Stimulated activated CD4-positive, alpha-beta T cell treated with anti-CD3 and anti-CD28 coated beads, Interleukin-12 subunit alpha, Interleukin-12 subunit beta, amount 100 ng/mL, for 4 hours (primary cell): ENCODE results near the gene SP110.
"Not testable (repeated sequence)": the region's sequence is repeated elsewhere in the genome, so short reads cannot be mapped to it uniquely, and the experiment has no call there.

Experiments used
- DNase-seq: peaks from one replicate; pipeline ENCODE4 v3.0.0-alpha.2; 2020

Gene SP110

DNA sequence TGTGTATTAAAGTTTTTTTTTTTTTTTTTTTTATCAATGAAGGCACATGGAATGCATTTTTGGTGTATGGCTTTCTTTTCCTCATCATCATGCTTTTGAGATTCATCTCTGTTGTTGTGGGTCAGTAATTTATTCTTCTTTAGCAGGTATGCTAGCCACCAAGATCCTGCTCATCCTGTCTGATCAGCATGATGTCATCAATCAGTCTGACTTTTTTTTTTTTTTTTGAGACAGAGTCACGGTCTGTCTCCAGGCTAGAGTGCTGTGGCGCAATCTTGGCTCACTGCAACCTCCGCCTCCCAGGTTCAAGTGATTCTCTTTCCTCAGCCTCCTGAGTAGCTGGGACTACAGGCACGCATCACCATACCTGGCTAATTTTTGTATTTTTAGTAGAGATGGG, 3.0 kb upstream of the SP110 start:
- DNase-seq, result not testable (repeated sequence)

DNA sequence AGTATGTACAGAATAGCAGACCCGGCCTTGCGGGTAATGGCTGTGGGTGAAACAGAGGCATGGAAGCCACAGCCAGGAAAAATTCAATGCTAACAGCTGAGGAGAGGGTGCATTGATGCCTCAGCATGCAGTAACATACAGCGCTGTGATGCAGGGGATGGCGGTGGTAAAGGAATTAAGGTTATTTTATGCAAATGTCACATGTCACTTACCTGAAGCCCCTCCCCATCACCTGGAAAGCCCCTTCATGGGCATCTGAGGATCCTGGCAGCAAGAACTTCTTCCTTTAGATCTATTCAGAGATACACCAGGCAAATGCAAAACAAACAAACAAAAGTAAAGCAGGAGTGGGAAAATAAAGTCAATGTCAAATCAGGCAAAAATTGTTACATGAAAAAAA, 1.7 kb upstream of the SP110 start:
- no peak for DNase-seq

DNA sequence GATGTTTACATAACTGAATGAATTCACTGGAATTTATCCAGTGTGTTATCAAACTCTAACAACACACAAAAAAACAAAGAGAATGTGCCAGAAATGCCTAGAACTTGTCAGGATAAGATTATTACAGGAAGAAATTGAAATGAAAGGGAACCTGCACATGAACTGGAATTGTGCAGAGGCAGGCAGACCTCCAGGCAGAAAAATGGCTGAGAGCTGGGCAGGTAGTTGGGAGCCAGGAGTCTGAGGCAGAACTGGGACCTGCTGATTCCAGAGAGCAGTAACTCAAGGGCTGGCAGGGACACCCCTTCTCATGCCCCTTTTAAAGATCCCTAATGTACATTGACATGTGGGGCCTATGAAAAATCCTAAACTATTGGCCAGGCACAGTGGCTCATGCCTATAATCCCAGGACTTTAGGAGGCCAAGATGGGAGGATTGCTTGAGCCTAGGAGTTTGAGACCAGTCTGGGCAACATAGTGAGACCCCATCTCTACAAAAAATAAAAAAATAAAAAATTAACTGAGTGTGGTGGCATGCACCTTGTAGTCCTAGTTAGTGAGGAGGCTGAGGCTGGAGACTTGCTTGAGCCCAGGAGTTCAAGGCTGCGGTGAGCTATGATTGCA, 674 bp upstream of the SP110 start:
- no peak for DNase-seq

- no peak for DNase-seq
Observed at GRCh38 chr2:230218421-230218820, 1.4 kb downstream of the SP110 start.

- no peak for DNase-seq
Observed at GRCh38 chr2:230217424-230217823, 2.4 kb downstream of the SP110 start.

DNA sequence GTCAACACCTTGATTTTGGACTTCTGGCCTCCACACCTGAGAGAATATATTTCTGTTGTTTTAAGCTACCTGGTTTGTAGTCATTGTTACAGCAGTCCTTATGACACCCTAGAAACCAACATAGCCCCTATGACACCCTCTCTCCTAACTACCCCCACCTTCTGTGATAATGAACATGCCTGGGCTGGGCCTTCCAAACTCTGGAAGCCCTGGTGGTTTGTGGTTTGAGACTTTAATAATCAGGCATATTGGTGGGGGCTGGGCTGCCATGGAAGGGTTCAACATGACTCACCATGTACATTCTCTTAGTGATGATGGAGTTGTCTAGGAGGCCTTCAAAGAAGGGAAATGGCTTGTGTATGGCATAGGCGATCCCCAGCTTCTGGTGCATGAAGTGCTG, 3.3 kb downstream of the SP110 start:
- DNase-seq, result no peak

- DNase-seq, result no peak
Observed at GRCh38 chr2:230209422-230210051, 10.2 kb downstream of the SP110 start.

GRCh38 chr2:230208576-230208975, 11.2 kb downstream of the SP110 start:
- no peak for DNase-seq

DNA sequence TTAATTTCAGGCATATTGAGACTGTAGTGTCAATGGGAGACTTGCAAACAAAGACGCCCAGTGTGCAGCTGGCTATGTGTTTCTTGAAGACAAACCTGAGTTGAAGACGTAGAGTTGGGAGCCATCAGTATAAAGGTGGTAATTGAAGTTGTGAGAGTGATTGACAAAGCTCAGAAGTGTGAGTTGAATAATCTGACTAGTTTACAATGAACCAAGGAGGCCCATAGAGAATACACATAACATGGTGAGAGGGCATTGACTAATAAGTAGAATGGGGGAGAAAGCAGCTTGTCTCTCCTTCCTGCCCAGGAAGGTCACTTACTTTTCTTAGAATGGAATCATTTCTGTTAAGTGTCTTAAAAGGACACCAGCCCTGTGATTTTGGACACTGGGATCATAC, 14.1 kb downstream of the SP110 start:
- no peak for DNase-seq

DNA sequence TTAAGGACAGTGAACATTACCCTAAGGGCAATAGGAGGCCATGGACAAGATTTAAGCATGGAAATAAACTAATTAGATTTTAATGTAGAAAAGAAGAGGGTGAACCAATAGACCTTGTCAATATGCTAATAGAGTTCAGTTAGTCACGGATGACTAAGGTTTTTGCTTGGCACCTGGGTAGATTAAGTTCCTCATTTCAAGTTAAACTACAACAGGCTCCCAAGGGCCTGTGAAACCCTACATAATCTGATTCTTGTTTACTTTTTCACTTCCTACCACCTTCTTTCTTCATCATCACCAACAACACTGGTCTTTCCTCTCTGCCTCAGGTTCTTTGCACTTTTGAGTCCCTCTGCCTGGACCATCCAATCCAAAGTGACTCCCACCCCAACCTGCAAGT, 14.8 kb downstream of the SP110 start:
- no peak for DNase-seq

- no peak for DNase-seq
Observed at GRCh38 chr2:230203110-230203676, 16.6 kb downstream of the SP110 start.

DNA sequence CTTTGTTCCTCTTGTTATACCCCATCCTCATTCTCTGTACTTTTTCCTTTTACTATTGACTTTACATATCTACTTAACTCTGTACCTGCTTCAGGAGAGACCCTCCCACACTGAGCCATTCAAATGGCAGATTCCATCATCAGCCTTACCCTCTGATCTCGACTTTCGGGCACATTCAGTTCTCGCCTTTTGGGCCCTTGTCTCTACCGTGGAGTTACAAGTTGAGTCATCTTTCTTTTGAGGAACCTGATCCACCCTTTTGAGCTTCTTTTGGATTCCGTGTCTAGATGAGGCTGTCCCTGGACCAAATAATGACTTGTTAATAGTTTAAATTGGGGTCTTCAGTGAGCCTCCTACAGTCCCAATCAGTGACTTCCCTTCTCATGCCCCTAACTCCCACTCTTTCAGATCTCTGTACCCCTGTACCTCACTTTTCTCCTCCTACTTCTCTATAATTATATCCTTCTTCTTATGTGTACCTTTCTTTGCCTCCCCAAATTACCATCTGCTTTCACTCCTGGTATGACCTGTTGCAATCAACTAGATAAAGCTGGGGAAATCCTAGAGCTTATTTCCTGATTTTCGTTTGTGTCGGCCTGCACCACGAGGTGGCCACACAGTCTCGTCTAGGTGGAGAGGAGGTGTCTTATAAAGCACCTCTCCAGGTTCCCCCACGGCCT, 17.2 kb downstream of the SP110 start:
- DNase-seq, result no peak

DNA sequence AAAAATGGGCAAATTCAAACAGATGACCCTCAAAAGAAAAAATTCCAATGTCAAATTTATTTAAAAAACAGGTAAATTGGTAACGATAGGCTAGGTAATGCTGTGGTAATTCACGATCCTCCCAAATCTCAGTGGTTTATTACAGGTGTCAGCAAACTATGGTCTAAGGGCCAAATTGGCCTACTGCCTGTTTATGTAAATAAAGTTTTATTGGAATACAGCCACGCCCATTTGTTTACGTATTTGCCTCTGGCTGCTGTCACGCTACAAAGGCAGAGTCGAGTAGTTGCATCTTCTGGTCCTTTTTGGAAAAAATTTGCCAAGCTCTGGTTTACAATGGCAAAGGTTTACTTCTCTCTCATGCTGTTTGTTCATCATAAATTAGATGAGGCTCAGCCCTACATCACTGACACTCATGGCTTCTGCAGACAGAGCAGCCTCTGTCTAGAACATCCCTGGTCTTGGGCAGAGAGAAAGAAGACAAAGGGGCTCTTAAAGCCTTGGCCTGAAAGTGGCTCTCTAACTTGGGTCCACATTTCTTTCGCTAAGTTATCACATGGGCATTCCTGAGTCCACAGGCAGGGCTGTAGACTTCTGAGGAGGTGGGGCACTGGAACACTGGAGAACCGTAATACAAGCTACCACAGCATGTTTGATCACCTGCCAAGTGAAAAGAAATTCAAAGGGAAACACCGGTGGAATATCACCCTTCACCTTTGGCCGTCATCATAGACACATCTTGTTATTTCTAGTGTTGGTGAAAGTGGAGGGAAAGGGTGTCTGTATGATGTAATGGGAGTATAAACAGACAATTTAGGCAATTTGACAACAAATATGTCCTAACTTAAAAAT, 34.8 kb downstream of the SP110 start:
- DNase-seq, result no peak

DNA sequence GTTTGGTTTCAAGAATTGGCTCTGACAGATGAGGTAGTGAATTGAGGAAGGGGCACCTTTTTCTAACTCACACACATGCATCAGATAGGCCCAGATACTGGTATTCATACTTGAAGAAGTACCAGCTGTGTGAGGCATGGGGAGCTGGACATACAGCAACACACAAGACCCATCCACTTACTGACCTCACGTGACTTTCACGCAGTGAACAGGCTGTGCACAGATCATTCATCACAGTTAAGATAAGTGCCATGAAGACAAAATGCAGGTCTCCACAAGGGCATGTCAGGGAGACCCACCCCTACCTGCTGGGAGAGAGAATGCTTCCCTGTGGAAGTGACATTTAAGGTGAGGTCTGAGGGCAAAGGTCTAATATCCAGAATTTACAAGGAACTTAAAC, 38.6 kb downstream of the SP110 start:
- DNase-seq, result no peak

GRCh38 chr2:230179907-230180306, 39.9 kb downstream of the SP110 start:
- no peak for DNase-seq

- no peak for DNase-seq
Observed at GRCh38 chr2:230178546-230179485, 41.0 kb downstream of the SP110 start.

GRCh38 chr2:230176996-230177395, 42.8 kb downstream of the SP110 start:
- DNase-seq, result no peak

- DNase-seq, result no peak
Observed at GRCh38 chr2:230174466-230174865, 45.3 kb downstream of the SP110 start.

DNA sequence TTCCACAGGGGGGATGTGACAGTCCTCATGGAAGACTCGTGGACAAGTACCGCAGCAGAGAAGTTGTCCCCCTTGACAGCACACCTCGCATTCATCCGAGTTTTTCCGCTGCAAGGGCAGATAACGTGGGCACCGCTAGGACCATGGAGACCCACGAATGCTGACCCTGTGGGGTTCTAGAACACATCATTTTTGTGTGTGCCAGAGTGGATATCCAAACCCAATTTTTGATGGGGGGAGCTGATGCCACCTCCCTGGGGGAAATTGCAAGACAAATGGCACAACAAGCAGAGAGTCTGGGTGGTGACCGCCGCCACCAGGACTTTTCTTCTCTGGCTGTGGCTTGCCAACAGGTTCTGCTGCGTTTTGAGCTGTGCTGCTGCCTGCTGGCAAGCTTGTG, 46.9 kb downstream of the SP110 start:
- no peak for DNase-seq

DNA sequence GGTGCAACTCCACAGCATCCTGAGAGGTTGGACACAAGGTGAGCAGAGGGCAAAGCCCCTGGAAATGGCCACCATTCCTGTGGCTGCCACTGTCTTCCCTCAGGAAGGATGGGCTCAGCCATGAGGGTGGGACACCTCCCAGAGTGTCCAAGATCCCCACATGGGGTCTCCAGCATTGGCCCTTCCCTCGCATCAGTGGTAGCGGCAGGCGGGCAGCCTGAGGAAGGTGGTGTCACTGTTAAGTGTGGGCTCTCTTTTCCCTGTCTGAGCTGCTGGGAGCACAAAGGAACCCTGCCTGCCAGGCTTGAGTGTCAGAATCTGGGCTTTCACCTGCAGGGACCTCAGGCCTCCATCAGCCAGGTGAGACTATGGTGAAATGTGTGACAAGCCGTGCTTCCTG, 47.6 kb downstream of the SP110 start:
- DNase-seq, result no peak

GRCh38 chr2:230170532-230170931, 49.3 kb downstream of the SP110 start:
- DNase-seq, result no peak

DNA sequence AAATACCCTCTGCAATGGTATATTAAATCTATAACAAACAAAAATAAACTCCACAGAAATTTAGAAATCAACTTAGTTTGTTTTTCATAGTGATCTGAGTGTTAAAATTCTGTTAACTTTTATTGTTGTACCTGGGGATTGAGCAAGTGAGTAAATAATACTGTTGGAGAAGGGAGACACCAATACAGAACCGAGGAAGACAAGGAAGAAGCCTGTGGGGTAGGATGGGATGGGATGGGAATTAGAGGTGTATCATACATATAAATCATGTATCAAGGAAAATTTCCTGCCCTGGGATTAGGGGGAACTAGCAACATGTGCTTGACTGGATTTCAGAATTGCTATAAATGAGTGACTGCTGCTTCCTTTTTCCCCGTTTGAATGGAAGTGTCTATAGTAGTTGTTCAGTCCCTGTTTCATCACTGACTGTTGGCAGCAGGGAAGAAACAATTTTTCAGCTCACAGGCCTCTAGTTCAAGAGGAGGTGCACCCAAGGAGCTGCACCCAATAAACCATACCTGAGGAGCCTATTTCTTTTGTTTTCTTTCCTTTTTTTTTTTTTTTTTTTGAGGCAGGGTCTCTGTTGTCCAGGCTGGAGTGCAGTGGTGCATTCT, 53.1 kb downstream of the SP110 start:
- no peak for DNase-seq
